Left lung (tissue), 10 donors: ENCODE data around the gene SLC24A3. TPM values are rescaled to one million over a fixed set of nuclear protein-coding genes. Genes with fewer than 3 reads are reported as not detected.
A peak's percentile ranks its signal among the peaks of the same experiment; 100 is the strongest.

ENCODE experiments used
- ATAC-seq: fragments of 200-7000 bp; cut with Tn5 transposase; one replicate; pipeline ENCODE4 v1.9.1; 2020; ENCODE audit warnings: moderate library complexity
- DNase-seq, 4 donors: peaks; one replicate each; pipeline ENCODE4 v3.0.0-alpha.2; 2013 to 2020
- H3K27ac ChIP-seq, 2 donors: fragments of 200-600 bp; sonication (generic) in 1 of 2; one replicate each; pipeline versions ENCODE4 v1.5.0 to v1.8.0; 2020 to 2021
- H3K27me3 ChIP-seq, 2 donors: fragments of 200-600 bp; sonication (generic) in 1 of 2; one replicate each; pipeline versions ENCODE4 v1.5.0 to v1.8.0; 2020 to 2021
- H3K36me3 ChIP-seq, 2 donors: fragments of 200-600 bp; sonication (generic) in 1 of 2; one replicate each; pipeline versions ENCODE4 v1.5.0 to v1.8.0; 2020 to 2021
- H3K4me1 ChIP-seq, 2 donors: fragments of 200-600 bp; one replicate each; pipeline ENCODE4 v1.8.0; 2021
- H3K4me3 ChIP-seq, 2 donors: fragments of 200-600 bp; sonication (generic) in 1 of 2; one replicate each; pipeline versions ENCODE4 v1.5.0 to v1.8.0; 2020 to 2021; ENCODE audit warnings: mild to moderate bottlenecking in 1 of 2
- H3K9me3 ChIP-seq, 2 donors: fragments of 200-600 bp; sonication (generic) in 1 of 2; one replicate each; pipeline versions ENCODE4 v1.5.0 to v1.8.0; 2020 to 2021
- intact Hi-C, 2 donors: fragments of 100-400 bp; cut with DNase I; formaldehyde crosslinking; loops; one replicate each; pipeline versions ENCODE4 v1.11.2 to v1.14.2; 2022
- polyA plus RNA-seq, 6 donors: library from polyadenylated mRNA; unstranded; fragments of 120-200 nt; gene quantifications; one replicate each; pipeline ENCODE4 v1.2.1, GENCODE V29; 2013; ENCODE audit not compliant: insufficient read length in 6 of 6
- total RNA-seq, 2 donors: library from RNA; stranded (reverse); fragmentation: NEBNext Ultra II Directional; extraction: Animal tissue kit (Norgen Biotek cat#: 25700); gene quantifications; one replicate each; pipeline ENCODE4 v1.2.1, GENCODE V29; 2021
- TF ChIP-seq, protein P1 (sequence below), 2 donors: fragments of 200-600 bp; sonication (generic) in 1 of 2; IDR thresholded peaks; one replicate each; pipeline versions ENCODE4 v1.5.0 to v1.8.0; 2021; ENCODE audit warnings: antibody characterized with exemption in 2 of 2
- donor health status: DM: no; HTN: yes; CAD: no.
- donor health status: DM: no; HTN: no; CAD: no.

The SLC24A3 gene
- total and polyA plus RNA-seq, 8 donors = 4.4 to 8.7 (median 6.6) TPM

- H3K9me3 ChIP-seq = no peaks in the 10 kb centered on the region
- H3K4me3 ChIP-seq = no peak overlapping the region
- DNase-seq = peak in 3 of 4 donors; percentile 46 to 84 (median 67)
- H3K27me3 ChIP-seq = no peaks in the 10 kb centered on the region
- TF ChIP-seq, protein P1, sequence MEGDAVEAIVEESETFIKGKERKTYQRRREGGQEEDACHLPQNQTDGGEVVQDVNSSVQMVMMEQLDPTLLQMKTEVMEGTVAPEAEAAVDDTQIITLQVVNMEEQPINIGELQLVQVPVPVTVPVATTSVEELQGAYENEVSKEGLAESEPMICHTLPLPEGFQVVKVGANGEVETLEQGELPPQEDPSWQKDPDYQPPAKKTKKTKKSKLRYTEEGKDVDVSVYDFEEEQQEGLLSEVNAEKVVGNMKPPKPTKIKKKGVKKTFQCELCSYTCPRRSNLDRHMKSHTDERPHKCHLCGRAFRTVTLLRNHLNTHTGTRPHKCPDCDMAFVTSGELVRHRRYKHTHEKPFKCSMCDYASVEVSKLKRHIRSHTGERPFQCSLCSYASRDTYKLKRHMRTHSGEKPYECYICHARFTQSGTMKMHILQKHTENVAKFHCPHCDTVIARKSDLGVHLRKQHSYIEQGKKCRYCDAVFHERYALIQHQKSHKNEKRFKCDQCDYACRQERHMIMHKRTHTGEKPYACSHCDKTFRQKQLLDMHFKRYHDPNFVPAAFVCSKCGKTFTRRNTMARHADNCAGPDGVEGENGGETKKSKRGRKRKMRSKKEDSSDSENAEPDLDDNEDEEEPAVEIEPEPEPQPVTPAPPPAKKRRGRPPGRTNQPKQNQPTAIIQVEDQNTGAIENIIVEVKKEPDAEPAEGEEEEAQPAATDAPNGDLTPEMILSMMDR (IDR thresholded peaks at IDR 0.05) = peak; percentile 37 to 58
- H3K36me3 ChIP-seq = no peaks in the 10 kb centered on the region
- no peak overlapping the region for H3K27ac ChIP-seq
- intact Hi-C loops = no loop called here
- peaks cover 0 to 7% of the 10 kb centered on the region in 2 donors for H3K4me1 ChIP-seq
- peak; percentile 89 for ATAC-seq
Observed at GRCh38 chr20:19688031-19688806, 475.8 kb downstream of the SLC24A3 start.

DNA sequence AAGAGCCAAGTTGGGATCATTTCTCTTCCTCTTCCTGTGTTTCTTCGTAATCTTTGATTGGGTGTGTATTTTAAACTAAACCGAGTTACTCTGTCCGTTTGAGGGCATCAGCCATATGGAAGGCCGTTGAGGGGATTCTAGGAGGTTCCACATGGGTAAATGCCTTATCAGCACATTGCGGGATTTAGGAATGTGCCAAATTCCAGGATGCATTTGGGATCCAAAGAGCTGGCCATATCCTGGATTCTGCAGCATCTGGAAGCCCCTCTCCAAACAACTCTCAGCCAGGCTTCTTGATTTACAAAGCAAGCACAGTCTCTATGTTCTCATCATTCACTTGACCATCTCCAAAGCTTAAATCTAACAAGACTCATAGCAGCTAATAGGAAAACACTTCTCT, 478.0 kb downstream of the SLC24A3 start:
- no peaks in the 10 kb centered on the region for H3K9me3 ChIP-seq
- DNase-seq = no peak
- intact Hi-C loops = loop anchor here in 1 of 2 donors (10.0 kb wide), 2 partner anchors 84 to 314 kb away; no protein-coding TSS in a partner anchor
- H3K4me3 ChIP-seq = no peak overlapping the region
- TF ChIP-seq, protein P1 (IDR thresholded peaks at IDR 0.05) = no peak
- ATAC-seq = no peak
- no peaks in the 10 kb centered on the region for H3K27me3 ChIP-seq
- no peak overlapping the region for H3K27ac ChIP-seq
- peaks cover 0 to 7% of the 10 kb centered on the region in 2 donors for H3K4me1 ChIP-seq
- H3K36me3 ChIP-seq = no peaks in the 10 kb centered on the region

DNA sequence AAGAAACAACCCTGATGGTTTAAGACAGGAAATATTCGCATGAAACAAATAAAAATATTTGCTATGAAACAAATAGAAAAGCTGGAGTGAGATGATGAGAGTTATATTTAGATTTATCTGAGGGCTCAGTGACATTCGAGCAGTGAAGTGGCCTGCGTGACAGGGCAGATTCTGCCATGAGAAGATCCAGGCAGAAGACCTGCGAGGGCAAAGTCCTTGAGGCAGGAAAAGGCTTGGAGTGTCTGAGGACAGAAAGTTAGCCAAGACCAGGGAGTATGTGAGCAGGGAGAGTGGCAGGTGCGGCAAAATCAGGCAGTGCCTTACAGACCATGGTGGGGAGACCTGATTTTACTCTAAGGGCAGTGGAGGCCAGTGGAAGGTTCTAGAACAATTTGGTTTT, 478.7 kb downstream of the SLC24A3 start:
- intact Hi-C loops = loop anchor here in 1 of 2 donors (10.0 kb wide), 2 partner anchors 84 to 314 kb away; no protein-coding TSS in a partner anchor
- DNase-seq (no peak), ATAC-seq (no peak)
- no peaks in the 10 kb centered on the region for H3K27me3 ChIP-seq
- H3K27ac ChIP-seq = no peak overlapping the region
- H3K9me3 ChIP-seq = no peaks in the 10 kb centered on the region
- TF ChIP-seq, protein P1 (IDR thresholded peaks at IDR 0.05) = no peak
- H3K36me3 ChIP-seq = no peaks in the 10 kb centered on the region
- no peak overlapping the region for H3K4me3 ChIP-seq
- H3K4me1 ChIP-seq = peaks cover 0 to 7% of the 10 kb centered on the region in 2 donors

DNA sequence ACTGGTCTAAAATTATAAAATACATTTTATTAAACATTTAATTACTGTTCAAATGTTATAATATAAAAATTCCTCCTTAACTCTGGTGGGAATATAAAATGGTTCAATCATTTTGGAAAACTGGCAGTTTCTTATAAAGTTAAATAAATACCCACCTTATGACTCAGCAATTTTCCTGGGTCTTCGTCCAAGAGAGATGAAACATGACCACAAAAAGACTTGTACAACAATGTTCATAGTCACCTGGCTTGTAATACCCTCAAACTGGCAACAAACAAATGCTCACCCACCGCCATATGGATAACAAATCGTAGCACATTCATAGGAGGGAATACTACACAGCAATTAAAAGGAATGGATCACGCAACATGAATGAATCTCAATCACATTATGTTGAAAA, 479.7 kb downstream of the SLC24A3 start:
- no peak for ATAC-seq
- intact Hi-C loops = loop anchor here in 1 of 2 donors (10.0 kb wide), 2 partner anchors 83 to 313 kb away; no protein-coding TSS in a partner anchor
- H3K4me1 ChIP-seq = peaks cover 0 to 7% of the 10 kb centered on the region in 2 donors

DNA sequence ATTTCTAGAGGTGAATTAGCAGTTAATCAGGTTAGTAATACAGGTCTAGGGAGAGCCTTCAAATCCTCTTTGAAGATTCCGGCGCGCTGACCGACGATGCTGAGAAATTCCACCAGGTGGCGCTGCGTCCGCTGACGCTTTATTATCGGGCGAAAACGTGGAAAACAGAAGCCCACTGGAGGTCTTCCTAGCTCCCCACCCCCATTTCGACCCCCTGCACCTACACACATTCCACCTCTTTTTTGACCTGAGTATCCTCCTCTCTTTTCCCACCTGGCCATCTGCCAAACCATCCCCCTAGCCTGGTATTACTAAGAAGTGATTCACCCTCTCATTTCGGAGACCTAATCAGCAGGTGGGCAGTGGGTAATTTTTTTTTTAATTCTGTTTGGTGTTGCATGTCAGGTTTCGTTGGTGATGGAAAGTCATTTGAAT, 480.3 kb downstream of the SLC24A3 start:
- Histone ChIP-seq H3K27me3 (no peaks in the 10 kb centered on the region), H3K4me3 (no peak overlapping the region), H3K36me3 (no peaks in the 10 kb centered on the region), H3K9me3 (no peaks in the 10 kb centered on the region), H3K4me1 (peaks cover 0 to 7% of the 10 kb centered on the region in 2 donors), H3K27ac (no peak overlapping the region)
- DNase-seq (peak; percentile 34 to 86 (median 50)), ATAC-seq (peak; percentile 78)
- TF ChIP-seq, protein P1 (IDR thresholded peaks at IDR 0.05) = peak; percentile 85 to 87
- intact Hi-C loops = loop anchor here in 1 of 2 donors (10.0 kb wide), 2 partner anchors 82 to 312 kb away; no protein-coding TSS in a partner anchor

More for the DNA sequence above, 479.7 kb downstream of the SLC24A3 start:
- no peak overlapping the region for H3K27ac ChIP-seq
- no peaks in the 10 kb centered on the region for H3K9me3 ChIP-seq
- no peaks in the 10 kb centered on the region for H3K27me3 ChIP-seq
- H3K36me3 ChIP-seq = no peaks in the 10 kb centered on the region
- TF ChIP-seq, protein P1 (IDR thresholded peaks at IDR 0.05) = no peak
- H3K4me3 ChIP-seq = no peak overlapping the region
- DNase-seq = no peak
